Measurements from ENCODE around the gene SNW1. TPM values are rescaled to one million over a fixed set of nuclear protein-coding genes. Genes with fewer than 3 reads are reported as not detected.
"Not testable (repeated sequence)": the region's sequence is repeated elsewhere in the genome, so short reads cannot be mapped to it uniquely, and the experiment has no call there.

The SNW1 gene
- total RNA-seq, 2 donors from 2014 or later = 69.6 to 81.9 TPM

DNA sequence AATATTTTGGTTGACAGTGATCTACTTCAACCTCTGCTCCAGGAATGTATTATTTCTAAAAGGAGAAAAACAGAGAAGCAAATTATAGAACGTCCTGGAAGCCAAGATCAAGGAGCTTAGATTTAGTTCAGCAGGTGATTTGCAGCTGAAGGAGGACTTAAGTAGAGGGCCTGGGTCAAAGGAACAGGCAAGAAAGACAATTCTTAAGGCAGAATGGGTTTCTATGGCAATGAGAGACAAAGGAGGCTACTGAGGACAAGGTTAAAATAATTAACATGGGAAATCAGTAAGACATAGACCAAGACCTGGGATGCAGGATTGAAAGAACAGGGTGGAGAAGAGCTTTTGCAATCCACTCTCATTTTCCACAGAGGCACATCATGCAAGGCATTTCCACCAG is 2.4 kb upstream of the SNW1 start:
- no peaks in the 10 kb centered on the region for H3K9me3 ChIP-seq
- no peaks in the 10 kb centered on the region for H3K36me3 ChIP-seq
- H3K27me3 ChIP-seq = no peaks in the 10 kb centered on the region
- DNase-seq = no peak
- peaks cover 13% of the 10 kb centered on the region for H3K4me1 ChIP-seq
- H3K9ac ChIP-seq (ENCODE audit: low read depth in 2 of 2, low read length in 2 of 2) = no peak overlapping the region
- TF ChIP-seq, protein P1, sequence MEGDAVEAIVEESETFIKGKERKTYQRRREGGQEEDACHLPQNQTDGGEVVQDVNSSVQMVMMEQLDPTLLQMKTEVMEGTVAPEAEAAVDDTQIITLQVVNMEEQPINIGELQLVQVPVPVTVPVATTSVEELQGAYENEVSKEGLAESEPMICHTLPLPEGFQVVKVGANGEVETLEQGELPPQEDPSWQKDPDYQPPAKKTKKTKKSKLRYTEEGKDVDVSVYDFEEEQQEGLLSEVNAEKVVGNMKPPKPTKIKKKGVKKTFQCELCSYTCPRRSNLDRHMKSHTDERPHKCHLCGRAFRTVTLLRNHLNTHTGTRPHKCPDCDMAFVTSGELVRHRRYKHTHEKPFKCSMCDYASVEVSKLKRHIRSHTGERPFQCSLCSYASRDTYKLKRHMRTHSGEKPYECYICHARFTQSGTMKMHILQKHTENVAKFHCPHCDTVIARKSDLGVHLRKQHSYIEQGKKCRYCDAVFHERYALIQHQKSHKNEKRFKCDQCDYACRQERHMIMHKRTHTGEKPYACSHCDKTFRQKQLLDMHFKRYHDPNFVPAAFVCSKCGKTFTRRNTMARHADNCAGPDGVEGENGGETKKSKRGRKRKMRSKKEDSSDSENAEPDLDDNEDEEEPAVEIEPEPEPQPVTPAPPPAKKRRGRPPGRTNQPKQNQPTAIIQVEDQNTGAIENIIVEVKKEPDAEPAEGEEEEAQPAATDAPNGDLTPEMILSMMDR (IDR thresholded peaks at IDR 0.05) = no peak
- intact Hi-C loops (cut with DNase I) = loop anchor here (5.0 kb wide), 1 partner anchor 39 kb away; the partner anchor contains the start of gene ADCK1
- no peak overlapping the region for H3K27ac ChIP-seq
- H3K4me3 ChIP-seq = no peak overlapping the region

DNA sequence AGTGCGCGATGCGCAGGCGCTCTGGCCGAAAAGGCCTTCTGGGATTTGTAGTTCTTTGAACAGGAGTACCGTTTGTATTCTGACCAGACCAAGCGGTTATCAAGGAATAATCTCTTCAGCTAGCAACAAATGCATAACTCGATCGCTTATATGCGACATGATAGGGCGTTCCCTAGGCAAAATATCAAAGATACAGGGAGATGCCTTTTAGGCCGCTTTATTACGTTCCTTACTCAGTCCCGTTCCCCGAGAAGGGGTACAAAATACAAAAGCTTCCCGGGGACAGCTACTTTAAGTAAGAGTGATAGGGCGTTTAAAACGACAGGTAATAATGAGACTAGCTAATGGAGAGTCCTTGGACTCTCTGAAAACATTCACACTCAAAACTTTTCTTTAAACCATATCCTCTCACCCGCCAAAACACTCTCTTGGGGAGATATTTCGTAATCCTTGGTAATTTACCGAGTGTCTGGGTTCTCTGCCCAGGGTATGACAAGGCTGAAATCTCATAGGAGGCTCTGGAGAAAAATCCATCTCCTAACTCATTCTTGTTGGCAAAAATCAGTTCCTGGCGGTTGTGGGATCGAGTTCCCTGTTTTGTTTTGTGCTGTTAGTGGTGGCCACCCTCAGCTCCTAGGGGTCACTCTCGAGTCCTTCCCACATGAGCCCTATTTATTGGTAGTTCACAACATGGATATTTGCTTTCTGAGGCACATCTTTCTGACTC is 412 bp upstream of the SNW1 start:
- no peaks in the 10 kb centered on the region for H3K27me3 ChIP-seq
- peaks cover 13% of the 10 kb centered on the region for H3K4me1 ChIP-seq
- H3K27ac ChIP-seq = peak overlapping the region; percentile 87
- peak overlapping the region; percentile 97 for H3K4me3 ChIP-seq
- intact Hi-C loops (cut with DNase I) = loop anchor here (5.0 kb wide), 1 partner anchor 41 kb away; the partner anchor contains the start of gene ADCK1
- H3K36me3 ChIP-seq = no peaks in the 10 kb centered on the region
- peak; percentile 38 for DNase-seq
- peak overlapping the region; percentile 38 to 97 for H3K9ac ChIP-seq (ENCODE audit: low read depth in 2 of 2, low read length in 2 of 2)
- no peaks in the 10 kb centered on the region for H3K9me3 ChIP-seq
- TF ChIP-seq, protein P1 (IDR thresholded peaks at IDR 0.05) = no peak

DNA sequence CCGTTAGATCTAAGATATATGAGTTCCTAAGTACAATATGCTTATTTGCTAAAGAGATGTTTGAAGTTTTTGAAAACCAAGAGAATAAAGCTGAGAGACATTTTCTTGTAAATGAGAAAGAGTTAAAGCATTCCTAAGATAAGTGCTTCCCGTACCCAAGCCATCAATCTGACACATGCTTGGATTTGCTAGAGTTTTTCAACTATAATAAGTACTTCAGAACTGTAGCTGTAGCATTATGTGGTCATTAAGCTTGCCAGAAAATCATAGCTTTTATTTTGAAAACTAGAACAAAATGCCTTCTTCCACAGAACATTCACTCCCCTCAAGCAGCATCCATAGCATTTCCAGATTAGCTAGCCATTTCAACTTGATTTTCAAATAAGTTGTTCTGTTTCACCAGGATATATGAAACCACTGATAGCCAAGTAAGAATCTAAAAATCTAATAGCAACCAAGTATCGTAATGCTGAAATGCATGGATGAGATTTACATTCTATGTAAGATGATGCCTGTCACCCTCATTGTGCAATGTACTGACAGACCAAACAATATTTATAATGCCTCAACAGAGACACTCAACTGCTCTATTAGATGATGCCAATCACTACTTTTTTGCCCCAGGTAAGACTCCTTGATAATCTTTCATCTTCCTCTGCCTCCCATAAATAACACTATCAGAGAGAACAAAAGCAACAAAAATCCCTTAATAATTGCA is 8.0 kb downstream of the SNW1 start:
- H3K36me3 ChIP-seq = peaks cover 11% of the 10 kb centered on the region
- no peak for DNase-seq

DNA sequence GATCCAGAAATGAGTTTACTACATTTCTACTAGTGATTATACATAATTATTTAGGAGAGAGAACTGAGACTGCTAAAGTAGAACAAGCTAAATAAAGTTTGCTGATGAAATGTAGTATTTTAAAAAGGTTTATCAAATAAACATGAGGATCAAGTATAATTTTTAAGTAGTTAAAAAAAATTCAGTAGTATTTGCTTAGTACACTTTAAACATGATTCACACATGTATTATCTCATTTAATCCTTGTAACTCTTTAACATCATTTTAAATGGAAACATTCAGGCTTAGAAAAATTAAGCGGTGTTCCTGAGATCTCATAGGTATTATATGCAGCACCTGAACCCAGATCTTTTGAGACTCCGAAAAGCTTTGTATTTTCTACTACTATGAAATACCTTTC is 8.7 kb downstream of the SNW1 start:
- Histone ChIP-seq H3K36me3 (peaks cover 11% of the 10 kb centered on the region), H3K4me3 (no peak overlapping the region), H3K9me3 (no peaks in the 10 kb centered on the region), H3K4me1 (no peaks in the 10 kb centered on the region), H3K9ac (ENCODE audit: low read depth in 2 of 2, low read length in 2 of 2) (no peak overlapping the region), H3K27ac (no peak overlapping the region), H3K27me3 (no peaks in the 10 kb centered on the region)
- TF ChIP-seq, protein P1 (IDR thresholded peaks at IDR 0.05) = no peak
- intact Hi-C loops (cut with DNase I) = no loop called here
- no peak for DNase-seq

More for the DNA sequence above, 8.0 kb downstream of the SNW1 start:
- H3K27ac ChIP-seq = no peak overlapping the region
- no peaks in the 10 kb centered on the region for H3K4me1 ChIP-seq
- TF ChIP-seq, protein P1 (IDR thresholded peaks at IDR 0.05) = no peak
- no peak overlapping the region for H3K4me3 ChIP-seq
- H3K9ac ChIP-seq (ENCODE audit: low read depth in 2 of 2, low read length in 2 of 2) = no peak overlapping the region
- intact Hi-C loops (cut with DNase I) = no loop called here
- no peaks in the 10 kb centered on the region for H3K27me3 ChIP-seq
- H3K9me3 ChIP-seq = no peaks in the 10 kb centered on the region

DNA sequence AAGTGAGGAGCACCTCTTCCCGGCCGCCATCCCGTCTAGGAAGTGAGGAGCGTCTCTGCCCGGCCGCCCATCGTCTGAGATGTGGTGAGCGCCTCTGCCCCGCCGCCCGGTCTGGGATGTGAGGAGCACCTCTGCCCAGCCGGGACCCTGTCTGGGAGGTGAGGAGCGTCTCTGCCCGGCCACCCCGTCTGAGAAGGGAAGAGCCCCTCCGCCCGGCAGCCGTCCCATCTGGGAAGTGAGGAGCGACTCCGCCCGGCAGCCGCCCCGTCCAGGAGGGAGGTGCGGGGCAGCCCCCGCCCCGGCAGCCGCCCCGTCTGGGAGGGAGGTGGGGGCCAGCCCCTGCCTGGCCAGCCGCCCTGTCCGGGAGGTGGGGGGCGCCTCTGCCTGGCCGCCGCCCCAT is 13.5 kb downstream of the SNW1 start:
- H3K9me3 ChIP-seq; intact Hi-C loops (cut with DNase I); H3K4me1 ChIP-seq; H3K9ac ChIP-seq (ENCODE audit: low read depth in 2 of 2, low read length in 2 of 2); DNase-seq; H3K27me3 ChIP-seq; H3K27ac ChIP-seq; H3K4me3 ChIP-seq: not testable (repeated sequence)
- peaks cover 11% of the 10 kb centered on the region for H3K36me3 ChIP-seq
